Mammary epithelial cell (primary cell): ENCODE measurements around the gene SLC2A3.

ENCODE experiments used
- EZH2 ChIP-seq: IDR thresholded peaks from 2 replicates; pipeline ENCODE4 v1.6.1; 2012; ENCODE audit warnings: low read length, inconsistent platforms, borderline replicate concordance
- TF ChIP-seq, protein P1 (sequence below), 2 donors: IDR thresholded peaks in 1 of 2; conservative IDR thresholded peaks in 1 of 2; 2 replicates each; pipeline ENCODE4 v1.5.1; 2011 to 2012; ENCODE audit warnings: inconsistent platforms in 2 of 2, low read length in 2 of 2, mild to moderate bottlenecking in 2 of 2, control low read depth in 1 of 2, low read depth in 1 of 2; ENCODE audit not compliant: insufficient read depth in 1 of 2; ENCODE audit errors: extremely low read depth in 1 of 2

DNA sequence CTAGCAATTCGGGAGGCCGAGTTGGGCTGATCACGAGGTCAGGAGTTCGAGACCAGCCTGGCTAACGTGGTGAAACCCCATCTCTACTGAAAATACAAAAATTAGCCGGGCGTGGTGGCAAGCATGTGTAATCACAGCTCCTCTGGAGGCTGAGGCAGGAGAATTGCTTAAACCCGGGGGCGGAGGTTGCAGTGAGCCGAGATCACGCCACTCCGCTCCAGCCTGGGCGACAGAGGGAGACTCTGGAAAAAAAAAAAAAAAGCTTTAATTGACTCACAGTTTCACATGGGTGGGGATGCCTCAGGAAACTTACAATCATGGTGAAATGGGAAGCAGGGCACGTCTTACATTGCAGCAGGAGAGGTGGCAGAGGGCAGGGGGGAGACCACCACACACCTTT, 30.6 kb upstream of the SLC2A3 start:
- TF ChIP-seq, protein P1, sequence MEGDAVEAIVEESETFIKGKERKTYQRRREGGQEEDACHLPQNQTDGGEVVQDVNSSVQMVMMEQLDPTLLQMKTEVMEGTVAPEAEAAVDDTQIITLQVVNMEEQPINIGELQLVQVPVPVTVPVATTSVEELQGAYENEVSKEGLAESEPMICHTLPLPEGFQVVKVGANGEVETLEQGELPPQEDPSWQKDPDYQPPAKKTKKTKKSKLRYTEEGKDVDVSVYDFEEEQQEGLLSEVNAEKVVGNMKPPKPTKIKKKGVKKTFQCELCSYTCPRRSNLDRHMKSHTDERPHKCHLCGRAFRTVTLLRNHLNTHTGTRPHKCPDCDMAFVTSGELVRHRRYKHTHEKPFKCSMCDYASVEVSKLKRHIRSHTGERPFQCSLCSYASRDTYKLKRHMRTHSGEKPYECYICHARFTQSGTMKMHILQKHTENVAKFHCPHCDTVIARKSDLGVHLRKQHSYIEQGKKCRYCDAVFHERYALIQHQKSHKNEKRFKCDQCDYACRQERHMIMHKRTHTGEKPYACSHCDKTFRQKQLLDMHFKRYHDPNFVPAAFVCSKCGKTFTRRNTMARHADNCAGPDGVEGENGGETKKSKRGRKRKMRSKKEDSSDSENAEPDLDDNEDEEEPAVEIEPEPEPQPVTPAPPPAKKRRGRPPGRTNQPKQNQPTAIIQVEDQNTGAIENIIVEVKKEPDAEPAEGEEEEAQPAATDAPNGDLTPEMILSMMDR (conservative IDR thresholded peaks at IDR 0.05 in 1 of 2, IDR thresholded peaks at IDR 0.05 in 1 of 2; ENCODE audit: extremely low read depth in 1 of 2, insufficient read depth in 1 of 2, low read depth in 1 of 2, low read length in 2 of 2): peak in 1 of 2 donors; percentile 2
- no peak for TF ChIP-seq EZH2
